Stimulated activated CD8-positive, alpha-beta memory T cell treated with anti-CD3 and anti-CD28 coated beads, Interleukin-12 subunit alpha, Interleukin-12 subunit beta, amount 100 ng/mL, for 4 hours (primary cell): Measurements from ENCODE around the gene CYP27B1.

Source experiments
- DNase-seq: peaks from one replicate; pipeline ENCODE4 v3.0.0-alpha.2; 2020; ENCODE audit warnings: low read depth

CYP27B1 gene

GRCh38 chr12:57766464-57767304 lies at the start of gene CYP27B1:
Gene CYP27B1 (minus strand): TSS chr12:57767078. CDS start chr12:57767041, 37 bp downstream.
- DNase-seq = no peak

GRCh38 chr12:57816001-57816854 lies 49.4 kb upstream of the CYP27B1 start:
- no peak for DNase-seq

GRCh38 chr12:57815177-57816000 lies 48.5 kb upstream of the CYP27B1 start:
- DNase-seq = no peak

GRCh38 chr12:57813971-57814772 lies 47.3 kb upstream of the CYP27B1 start:
- DNase-seq = no peak

- no peak for DNase-seq
Observed at GRCh38 chr12:57813111-57813970, 46.5 kb upstream of the CYP27B1 start.

- no peak for DNase-seq
Observed at GRCh38 chr12:57811028-57811755, 44.3 kb upstream of the CYP27B1 start.

GRCh38 chr12:57810450-57810849 lies 43.6 kb upstream of the CYP27B1 start:
- no peak for DNase-seq

GRCh38 chr12:57809425-57809824 lies 42.5 kb upstream of the CYP27B1 start:
- no peak for DNase-seq

GRCh38 chr12:57808351-57808750 lies 41.5 kb upstream of the CYP27B1 start:
- DNase-seq = no peak

GRCh38 chr12:57807285-57807684 lies 40.4 kb upstream of the CYP27B1 start:
- no peak for DNase-seq

- no peak for DNase-seq
Observed at GRCh38 chr12:57806677-57807076, 39.8 kb upstream of the CYP27B1 start.

GRCh38 chr12:57803319-57803893 lies 36.5 kb upstream of the CYP27B1 start:
- DNase-seq = no peak

- DNase-seq = no peak
Observed at GRCh38 chr12:57802607-57803006, 35.7 kb upstream of the CYP27B1 start.

- no peak for DNase-seq
Observed at GRCh38 chr12:57800965-57801364, 34.1 kb upstream of the CYP27B1 start.

- no peak for DNase-seq
Observed at GRCh38 chr12:57797933-57798332, 31.1 kb upstream of the CYP27B1 start.

GRCh38 chr12:57796996-57797395 lies 30.1 kb upstream of the CYP27B1 start:
- DNase-seq = no peak

GRCh38 chr12:57795354-57795753 lies 28.5 kb upstream of the CYP27B1 start:
- no peak for DNase-seq

GRCh38 chr12:57793920-57794319 lies 27.0 kb upstream of the CYP27B1 start:
- DNase-seq = no peak

GRCh38 chr12:57783861-57784260 lies 17.0 kb upstream of the CYP27B1 start:
- no peak for DNase-seq
